T-helper 2 cell treated with Interferon-gamma antibody and Interleukin-4, amounts not matched to agents 100 ng/mL and 5 ng/mL, for 36 hours (primary cell): ENCODE measurements around the gene SLC6A9. TPM values are rescaled to one million over a fixed set of nuclear protein-coding genes. Genes with fewer than 3 reads are reported as not detected.

ENCODE experiments used
- intact Hi-C: fragments of 100-400 bp; cut with micrococcal nuclease; formaldehyde crosslinking; loops from one replicate; pipeline ENCODE4 v1.15.1; 2023
- total RNA-seq: library from RNA; stranded (reverse); gene quantifications from 2 replicates; pipeline ENCODE4 v1.2.3, GENCODE V29; 2022

SLC6A9 gene
- total RNA-seq, 1 donor from 2014 or later, result 2.6 TPM

DNA sequence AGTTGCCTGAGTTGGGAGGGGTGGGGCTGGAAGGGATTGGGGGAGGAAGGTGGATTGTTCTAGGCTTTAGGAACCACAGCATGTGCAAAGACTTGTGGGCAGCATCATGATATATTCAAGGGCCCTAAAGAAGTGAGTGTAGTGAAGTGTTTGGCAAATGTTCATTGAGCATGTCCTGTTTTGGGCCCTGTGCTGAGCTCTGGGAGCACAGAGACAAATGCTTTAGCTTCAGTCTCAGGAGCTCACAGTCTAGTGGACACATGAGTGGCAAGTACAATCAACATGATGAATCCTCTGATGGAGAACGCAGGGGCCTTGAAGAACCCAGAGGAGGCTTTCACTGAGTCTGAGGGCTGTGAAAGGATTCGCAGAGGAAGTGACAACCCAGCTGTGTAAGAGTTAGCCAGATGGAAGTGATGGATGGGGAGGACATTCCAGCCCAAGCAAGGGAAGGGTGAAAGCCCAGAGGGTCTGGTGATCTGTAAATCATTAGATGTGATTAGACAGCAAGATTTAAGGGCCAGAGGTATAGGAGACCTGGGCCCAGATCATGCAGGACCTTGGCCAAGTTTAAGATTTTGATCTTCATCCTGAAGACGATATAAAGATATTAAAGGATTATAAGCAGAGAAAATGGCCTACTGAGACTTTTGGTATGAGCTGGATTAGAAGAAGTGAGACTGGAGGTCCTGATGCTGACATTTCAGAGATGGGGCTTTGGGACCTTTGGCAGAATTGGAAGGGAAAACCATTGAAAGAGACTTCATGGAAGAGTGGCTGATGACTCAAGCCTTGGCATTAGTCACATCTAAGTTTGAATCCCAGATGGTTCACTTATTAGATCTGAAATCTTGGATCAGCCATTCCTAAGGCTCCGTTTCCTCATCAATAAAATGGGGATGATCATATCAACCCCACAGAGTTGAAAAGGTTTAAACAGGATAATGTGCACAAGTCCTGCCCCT is 80.0 kb downstream of the SLC6A9 start:
- intact Hi-C loops, result no loop called here

DNA sequence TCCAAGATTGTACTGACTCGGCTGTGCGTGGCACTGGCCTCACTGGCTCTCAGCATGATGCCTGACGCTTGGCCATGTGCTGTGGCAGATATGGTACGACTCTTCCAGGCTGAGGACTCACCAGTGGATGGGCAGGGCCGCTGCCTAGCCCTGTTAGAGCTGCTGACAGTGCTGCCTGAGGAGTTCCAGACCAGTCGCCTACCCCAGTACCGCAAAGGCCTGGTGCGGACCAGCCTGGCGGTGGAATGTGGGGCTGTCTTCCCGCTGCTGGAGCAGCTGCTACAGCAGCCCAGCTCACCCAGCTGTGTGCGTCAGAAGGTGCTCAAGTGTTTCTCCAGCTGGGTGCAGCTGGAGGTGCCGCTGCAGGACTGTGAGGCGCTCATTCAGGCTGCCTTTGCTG is 81.6 kb downstream of the SLC6A9 start:
- intact Hi-C loops, result loop anchor here (10.0 kb wide), 2 partner anchors 85 to 295 kb away; partner anchors contain the start of genes KDM4A and SLC6A9

DNA sequence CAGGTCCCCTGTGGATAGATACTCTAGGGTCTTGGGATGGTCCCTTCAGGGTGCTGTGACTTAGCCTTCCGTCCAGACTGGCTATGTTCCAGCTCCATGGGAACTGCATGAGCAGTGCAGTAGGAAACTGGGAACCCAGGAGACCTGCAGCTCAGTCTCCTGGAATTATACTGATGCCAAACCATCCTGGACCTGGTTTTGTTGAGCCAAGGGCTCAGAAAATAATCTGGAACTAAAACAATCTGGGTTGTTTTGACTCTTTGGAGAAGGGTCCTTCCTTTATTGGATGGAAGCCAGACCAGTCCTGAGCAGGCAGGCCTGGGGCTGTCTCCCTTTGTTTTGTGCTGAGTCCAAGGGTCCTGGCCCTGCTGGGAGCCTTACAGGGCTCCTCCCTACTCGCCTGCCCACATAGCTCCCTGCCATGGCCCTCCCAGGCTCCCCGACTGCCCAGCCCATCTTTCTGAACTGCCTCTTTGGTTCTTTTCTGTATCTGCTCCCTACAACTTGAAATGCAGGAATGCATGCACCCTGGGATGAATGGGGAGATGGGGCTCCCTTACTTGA is 83.3 kb downstream of the SLC6A9 start:
- intact Hi-C loops, result loop anchor here (1.0 to 10.0 kb wide), 3 partner anchors 43 to 293 kb away; partner anchors contain the start of genes CCDC24, KDM4A and SLC6A9

- intact Hi-C loops, result loop anchor here (1.0 to 10.0 kb wide), 3 partner anchors 44 to 292 kb away; partner anchors contain the start of genes CCDC24, KDM4A and SLC6A9
These were observed 84.0 kb downstream of the SLC6A9 start for GRCh38 chr1:43947061-43947873.

Other genes with a start within 250 kb of the SLC6A9 start
- gene ARTN, start 97.7 kb downstream of the SLC6A9 start, total RNA-seq, result 0.48 and 0.64 TPM in 2 replicates
- 26.1 and 26.8 TPM in 2 replicates for gene IPO13, start 84.5 kb downstream of the SLC6A9 start, total RNA-seq
- gene DPH2, start 61.5 kb downstream of the SLC6A9 start, total RNA-seq, result 38.6 and 39.1 TPM in 2 replicates
- gene ATP6V0B, start 56.5 kb downstream of the SLC6A9 start, total RNA-seq, result 137 and 139 TPM in 2 replicates
- 20.1 and 21.1 TPM in 2 replicates for gene B4GALT2, start 52.3 kb downstream of the SLC6A9 start, total RNA-seq
- 0.59 and 0.75 TPM in 2 replicates for gene CCDC24, start 39.9 kb downstream of the SLC6A9 start, total RNA-seq
- gene KLF17, start 87.4 kb upstream of the SLC6A9 start, total RNA-seq, result not detected in 2 replicates
- not detected in 2 replicates for gene KLF18, start 110.2 kb upstream of the SLC6A9 start, total RNA-seq
- gene DMAP1, start 182.0 kb upstream of the SLC6A9 start, total RNA-seq, result 38.3 and 42.0 TPM in 2 replicates